ENCODE data around the gene DLG2. TPM values are rescaled to one million over a fixed set of nuclear protein-coding genes. Genes with fewer than 3 reads are reported as not detected.

Gene DLG2
- total and polyA plus RNA-seq, 2 of the 8 experiments (the other 6 are each of a cell fraction or from before 2014, with no cell fraction given), result 1.7 to 14.3 TPM

GRCh38 chr11:83523676-83524075 lies 2103.5 kb downstream of the DLG2 start (continued):
- no peak for TF ChIP-seq CTCF (IDR thresholded peaks at IDR 0.05; ENCODE audit: control extremely low read depth in 1 of 3, insufficient read depth in 1 of 3, low read depth in 1 of 3, low read length in 3 of 3)
- no peak for TF ChIP-seq GABPA (IDR thresholded peaks at IDR 0.05; ENCODE audit: borderline replicate concordance, insufficient read depth, low read length)
- no peak for TF ChIP-seq TBP (IDR thresholded peaks at IDR 0.05; ENCODE audit: low read depth, low read length)
